Measurements from ENCODE around the gene ARG2. TPM values are rescaled to one million over a fixed set of nuclear protein-coding genes. Genes with fewer than 3 reads are reported as not detected.

ARG2 gene
- total RNA-seq, 1 donor from 2014 or later = 78.7 TPM

DNA sequence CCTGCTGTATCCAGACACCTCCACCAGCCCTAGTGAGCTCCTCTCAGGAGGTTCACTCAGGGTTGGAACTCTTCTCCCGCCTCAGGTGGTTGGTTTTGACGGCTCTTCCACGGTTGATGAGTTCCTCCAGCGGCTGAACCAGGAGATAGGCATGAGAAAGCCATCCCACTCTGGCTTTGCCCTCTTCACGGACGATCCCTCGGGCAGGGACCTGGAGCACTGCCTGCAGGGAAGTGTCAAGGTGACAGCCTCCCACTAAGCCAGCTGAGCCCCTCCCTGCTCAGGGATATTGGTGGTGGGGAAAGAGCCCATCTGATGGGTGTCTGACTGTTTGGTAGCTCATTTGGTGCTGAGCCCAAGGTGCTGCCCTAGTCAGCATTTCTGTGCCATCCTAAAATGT is 40.1 kb upstream of the ARG2 start:
- no peak overlapping the region for H3K4me3 Mint-ChIP-seq (ENCODE audit: unreplicated experiment)
- no peak for DNase-seq
- no peaks in the 10 kb centered on the region for H3K36me3 Mint-ChIP-seq (ENCODE audit: unreplicated experiment)
- no peaks in the 10 kb centered on the region for H3K27me3 Mint-ChIP-seq (ENCODE audit: unreplicated experiment)
- TF ChIP-seq, protein P1, sequence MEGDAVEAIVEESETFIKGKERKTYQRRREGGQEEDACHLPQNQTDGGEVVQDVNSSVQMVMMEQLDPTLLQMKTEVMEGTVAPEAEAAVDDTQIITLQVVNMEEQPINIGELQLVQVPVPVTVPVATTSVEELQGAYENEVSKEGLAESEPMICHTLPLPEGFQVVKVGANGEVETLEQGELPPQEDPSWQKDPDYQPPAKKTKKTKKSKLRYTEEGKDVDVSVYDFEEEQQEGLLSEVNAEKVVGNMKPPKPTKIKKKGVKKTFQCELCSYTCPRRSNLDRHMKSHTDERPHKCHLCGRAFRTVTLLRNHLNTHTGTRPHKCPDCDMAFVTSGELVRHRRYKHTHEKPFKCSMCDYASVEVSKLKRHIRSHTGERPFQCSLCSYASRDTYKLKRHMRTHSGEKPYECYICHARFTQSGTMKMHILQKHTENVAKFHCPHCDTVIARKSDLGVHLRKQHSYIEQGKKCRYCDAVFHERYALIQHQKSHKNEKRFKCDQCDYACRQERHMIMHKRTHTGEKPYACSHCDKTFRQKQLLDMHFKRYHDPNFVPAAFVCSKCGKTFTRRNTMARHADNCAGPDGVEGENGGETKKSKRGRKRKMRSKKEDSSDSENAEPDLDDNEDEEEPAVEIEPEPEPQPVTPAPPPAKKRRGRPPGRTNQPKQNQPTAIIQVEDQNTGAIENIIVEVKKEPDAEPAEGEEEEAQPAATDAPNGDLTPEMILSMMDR (IDR thresholded peaks at IDR 0.05; ENCODE audit: partially characterized antibody, unreplicated experiment) = no peak
- H3K4me1 Mint-ChIP-seq (ENCODE audit: low read depth, unreplicated experiment) = peaks cover 1% of the 10 kb centered on the region
- peaks cover 2% of the 10 kb centered on the region for H3K9me3 Mint-ChIP-seq (ENCODE audit: unreplicated experiment)
- no peak overlapping the region for H3K27ac Mint-ChIP-seq (ENCODE audit: unreplicated experiment)

DNA sequence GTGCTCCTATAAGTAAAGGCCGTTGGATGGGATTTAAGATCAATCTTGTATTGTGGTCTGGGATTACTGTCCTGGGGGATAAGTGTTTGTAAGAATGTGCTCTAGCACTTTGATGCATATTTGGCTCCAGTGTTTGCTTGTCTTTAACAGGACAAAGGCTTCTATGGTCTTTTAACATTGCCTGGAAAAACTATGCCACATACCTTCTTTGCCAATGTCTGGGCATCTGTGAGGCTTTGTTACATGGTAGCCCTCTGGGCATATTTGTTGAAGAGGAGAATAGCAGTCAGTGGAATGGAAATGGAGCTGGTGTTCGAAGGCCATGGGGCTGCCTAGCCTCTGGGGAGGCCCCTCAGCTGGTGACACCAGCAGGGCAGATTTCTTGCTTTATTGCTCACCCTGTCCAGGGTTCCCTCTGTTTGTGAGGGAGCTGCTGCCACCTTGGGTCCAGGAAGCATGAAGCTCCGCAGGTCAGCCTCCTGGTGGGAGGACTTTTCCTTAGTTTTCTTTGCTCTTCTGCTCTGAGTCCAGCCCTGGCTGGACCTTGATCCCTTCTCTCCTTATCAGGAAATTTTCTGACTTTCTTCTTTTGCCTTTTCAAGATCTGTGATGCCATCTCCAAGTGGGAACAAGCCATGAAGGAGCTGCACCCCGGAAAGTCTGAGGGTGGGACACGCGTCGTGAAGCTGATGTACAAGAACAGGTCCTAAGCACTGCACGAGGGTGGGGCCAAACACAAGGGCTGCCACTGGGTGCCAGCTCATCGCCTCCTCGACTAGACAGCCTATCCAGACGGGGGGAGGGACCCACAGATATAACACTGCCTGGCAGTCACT is 39.2 kb upstream of the ARG2 start:
- peaks cover 2% of the 10 kb centered on the region for H3K9me3 Mint-ChIP-seq (ENCODE audit: unreplicated experiment)
- H3K27me3 Mint-ChIP-seq (ENCODE audit: unreplicated experiment) = no peaks in the 10 kb centered on the region
- no peak for DNase-seq
- H3K27ac Mint-ChIP-seq (ENCODE audit: unreplicated experiment) = no peak overlapping the region
- TF ChIP-seq, protein P1 (IDR thresholded peaks at IDR 0.05; ENCODE audit: partially characterized antibody, unreplicated experiment) = no peak
- H3K36me3 Mint-ChIP-seq (ENCODE audit: unreplicated experiment) = no peaks in the 10 kb centered on the region
- no peak overlapping the region for H3K4me3 Mint-ChIP-seq (ENCODE audit: unreplicated experiment)
- peaks cover 1% of the 10 kb centered on the region for H3K4me1 Mint-ChIP-seq (ENCODE audit: low read depth, unreplicated experiment)

DNA sequence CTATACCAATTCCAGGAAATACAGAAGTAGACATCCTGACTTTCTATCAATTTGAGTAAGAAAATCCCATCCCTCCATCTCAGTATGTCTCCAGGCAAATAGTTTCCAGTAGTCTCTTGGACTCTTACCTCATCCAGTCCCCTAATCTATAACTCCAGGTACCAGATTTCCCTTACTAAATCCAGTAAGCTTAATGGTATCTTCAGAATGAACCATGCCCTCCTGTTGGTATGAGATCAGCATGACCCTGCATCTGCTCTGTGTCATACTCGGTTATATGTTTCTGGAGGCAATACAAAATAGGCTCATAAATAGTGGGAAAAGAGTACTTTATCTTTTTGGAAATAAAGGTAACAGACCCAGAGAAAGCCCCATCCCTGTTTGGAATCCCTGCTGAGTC is 38.1 kb upstream of the ARG2 start:
- Mint-ChIP-seq H3K27me3 (ENCODE audit: unreplicated experiment) (no peaks in the 10 kb centered on the region), H3K4me3 (ENCODE audit: unreplicated experiment) (no peak overlapping the region), H3K9me3 (ENCODE audit: unreplicated experiment) (peaks cover 2% of the 10 kb centered on the region), H3K4me1 (ENCODE audit: low read depth, unreplicated experiment) (peaks cover 1% of the 10 kb centered on the region), H3K36me3 (ENCODE audit: unreplicated experiment) (no peaks in the 10 kb centered on the region), H3K27ac (ENCODE audit: unreplicated experiment) (no peak overlapping the region)
- no peak for DNase-seq
- TF ChIP-seq, protein P1 (IDR thresholded peaks at IDR 0.05; ENCODE audit: partially characterized antibody, unreplicated experiment) = no peak

DNA sequence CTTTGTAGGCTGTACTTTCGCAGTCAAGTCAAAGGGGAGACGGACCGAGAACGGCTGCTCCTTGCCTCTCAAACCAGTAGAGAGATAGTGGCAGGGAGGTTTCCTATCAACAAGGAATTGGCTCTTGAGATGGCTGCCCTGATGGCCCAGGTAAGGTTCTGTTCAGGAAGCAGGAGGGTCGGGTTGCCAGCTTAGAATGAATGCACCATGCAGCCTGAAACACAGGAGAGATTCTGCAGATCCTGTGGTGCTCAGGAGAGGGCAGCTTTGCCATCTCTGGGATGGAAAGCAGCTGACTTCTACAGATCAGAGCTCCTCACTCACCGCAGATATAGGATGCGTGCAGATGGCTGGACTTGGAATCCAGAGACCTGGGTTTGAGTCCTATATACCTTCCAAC is 37.7 kb upstream of the ARG2 start:
- DNase-seq = no peak
- Mint-ChIP-seq H3K27me3 (ENCODE audit: unreplicated experiment) (no peaks in the 10 kb centered on the region), H3K4me1 (ENCODE audit: low read depth, unreplicated experiment) (peaks cover 1% of the 10 kb centered on the region), H3K4me3 (ENCODE audit: unreplicated experiment) (no peak overlapping the region), H3K27ac (ENCODE audit: unreplicated experiment) (no peak overlapping the region), H3K36me3 (ENCODE audit: unreplicated experiment) (no peaks in the 10 kb centered on the region), H3K9me3 (ENCODE audit: unreplicated experiment) (peaks cover 2% of the 10 kb centered on the region)
- TF ChIP-seq, protein P1 (IDR thresholded peaks at IDR 0.05; ENCODE audit: partially characterized antibody, unreplicated experiment) = no peak
